Testis (tissue), 2 donors: ENCODE measurements around the gene MILR1.

ENCODE experiments used
- POLR2A ChIP-seq: fragments of 450-650 bp; IDR thresholded peaks from one replicate; pipeline ENCODE4 v1.6.1; 2017; ENCODE audit warnings: antibody characterized with exemption, mild to moderate bottlenecking, moderate library complexity
- TF ChIP-seq, protein P1 (sequence below), 3 experiments: fragments of 450-650 bp in 2 of 3; fragments of 200-600 bp in 1 of 3; sonication (generic) in 1 of 3; IDR thresholded peaks; one replicate each; pipeline ENCODE4 v1.5.1; 2016 to 2019; ENCODE audit warnings: antibody characterized with exemption in 3 of 3, mild to moderate bottlenecking in 2 of 3, moderate library complexity in 1 of 3

DNA sequence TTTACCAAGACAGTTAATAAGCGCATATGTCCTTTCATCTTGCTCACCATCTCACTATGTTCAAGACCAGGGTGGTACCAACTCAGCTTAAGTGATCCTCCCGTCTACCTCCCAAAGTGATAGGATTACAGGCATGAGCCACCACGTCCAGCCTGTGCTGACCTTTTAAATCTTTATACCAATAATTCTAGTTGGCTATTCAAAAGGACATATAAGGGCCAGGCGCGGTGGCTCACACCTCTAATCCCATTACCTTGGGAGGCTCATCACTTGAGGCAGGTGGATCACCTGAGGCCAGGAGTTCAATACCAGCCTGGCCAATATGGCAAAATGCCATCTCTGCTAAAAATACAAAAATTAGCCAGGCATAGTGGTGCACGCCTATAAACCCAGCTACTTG, 60.3 kb downstream of the MILR1 start:
- TF ChIP-seq, protein P1, sequence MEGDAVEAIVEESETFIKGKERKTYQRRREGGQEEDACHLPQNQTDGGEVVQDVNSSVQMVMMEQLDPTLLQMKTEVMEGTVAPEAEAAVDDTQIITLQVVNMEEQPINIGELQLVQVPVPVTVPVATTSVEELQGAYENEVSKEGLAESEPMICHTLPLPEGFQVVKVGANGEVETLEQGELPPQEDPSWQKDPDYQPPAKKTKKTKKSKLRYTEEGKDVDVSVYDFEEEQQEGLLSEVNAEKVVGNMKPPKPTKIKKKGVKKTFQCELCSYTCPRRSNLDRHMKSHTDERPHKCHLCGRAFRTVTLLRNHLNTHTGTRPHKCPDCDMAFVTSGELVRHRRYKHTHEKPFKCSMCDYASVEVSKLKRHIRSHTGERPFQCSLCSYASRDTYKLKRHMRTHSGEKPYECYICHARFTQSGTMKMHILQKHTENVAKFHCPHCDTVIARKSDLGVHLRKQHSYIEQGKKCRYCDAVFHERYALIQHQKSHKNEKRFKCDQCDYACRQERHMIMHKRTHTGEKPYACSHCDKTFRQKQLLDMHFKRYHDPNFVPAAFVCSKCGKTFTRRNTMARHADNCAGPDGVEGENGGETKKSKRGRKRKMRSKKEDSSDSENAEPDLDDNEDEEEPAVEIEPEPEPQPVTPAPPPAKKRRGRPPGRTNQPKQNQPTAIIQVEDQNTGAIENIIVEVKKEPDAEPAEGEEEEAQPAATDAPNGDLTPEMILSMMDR (IDR thresholded peaks at IDR 0.05), result no peak
- no peak for TF ChIP-seq POLR2A
